Measurements from ENCODE around the gene POLG2.

GRCh38 chr17:64509179-64509578, 12.3 kb upstream of the POLG2 start:
- no peak for TF ChIP-seq CTCF (IDR thresholded peaks at IDR 0.05 in 2 of 3, conservative IDR thresholded peaks at IDR 0.05 in 1 of 3; ENCODE audit: insufficient read depth in 2 of 3, low read depth in 1 of 3, low read length in 3 of 3)
- TF ChIP-seq FOXM1 (IDR thresholded peaks at IDR 0.05; ENCODE audit: low read depth): no peak
- TF ChIP-seq FOXM1 (CRISPR knock-in tag; IDR thresholded peaks at IDR 0.05; ENCODE audit: low read depth): no peak
- TF ChIP-seq LARP7 (IDR thresholded peaks at IDR 0.05): no peak
- no peak for TF ChIP-seq ZNF766 (CRISPR knock-in tag; conservative IDR thresholded peaks at IDR 0.05)
- no peak for TF ChIP-seq ATF4 (CRISPR knock-in tag; IDR thresholded peaks at IDR 0.05)
- no peak for TF ChIP-seq ETS1 (conservative IDR thresholded peaks at IDR 0.05; ENCODE audit: control insufficient read depth, low read depth, low read length)
- no peak for TF ChIP-seq HDAC6 (IDR thresholded peaks at IDR 0.05; ENCODE audit: low read depth, low read length)
- no peak for TF ChIP-seq BHLHE40 (IDR thresholded peaks at IDR 0.05; ENCODE audit: low read length)
